ENCODE data around the gene MDK. TPM values are rescaled to one million over a fixed set of nuclear protein-coding genes. Genes with fewer than 3 reads are reported as not detected.
A peak's percentile ranks its signal among the peaks of the same experiment; 100 is the strongest.

Gene MDK
- total RNA-seq, 1 donor from 2014 or later = 93.3 TPM

- Histone ChIP-seq H3K4me3 (no peak overlapping the region), H3K36me3 (no peaks in the 10 kb centered on the region), H3K9me3 (no peaks in the 10 kb centered on the region), H3K27ac (no peak overlapping the region), H3K4me1 (peaks cover 12 to 17% of the 10 kb centered on the region in 2 donors), H3K27me3 (peaks cover 23% of the 10 kb centered on the region)
- DNase-seq (ENCODE audit: low spot score in 2 of 2) = no peak
- no peak for TF ChIP-seq CTCF (IDR thresholded peaks at IDR 0.05)
- intact Hi-C loops (cut with DNase I) = loop anchor here (10.0 kb wide), 1 partner anchor 228 kb away; the partner anchor contains the start of genes ATG13 and HARBI1
These were observed 5.2 kb downstream of the MDK start for GRCh38 chr11:46386674-46387073.

DNA sequence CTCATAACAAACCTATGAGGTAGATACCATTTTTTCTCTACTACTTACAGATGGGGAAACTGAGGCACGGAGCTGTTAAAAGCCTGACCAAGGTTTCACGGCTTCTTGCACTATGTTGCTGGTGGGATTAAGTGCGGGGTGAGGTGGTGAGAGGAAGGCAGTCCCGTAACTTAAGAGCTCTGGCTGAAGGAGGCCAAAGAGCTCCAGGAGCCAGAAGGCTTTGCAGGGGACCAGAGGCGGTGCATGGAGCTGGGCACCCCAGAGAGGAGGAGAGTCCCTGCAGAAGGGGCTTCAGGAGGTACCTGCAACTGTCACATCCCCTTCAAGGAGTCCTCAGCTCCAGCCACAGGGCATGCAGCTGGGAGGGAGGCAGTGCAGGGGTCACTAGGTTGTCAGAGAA, 6.0 kb downstream of the MDK start:
- no peak for DNase-seq (ENCODE audit: low spot score in 2 of 2)
- Histone ChIP-seq H3K9me3 (no peaks in the 10 kb centered on the region), H3K4me3 (no peak overlapping the region), H3K27me3 (peaks cover 22% of the 10 kb centered on the region), H3K36me3 (no peaks in the 10 kb centered on the region), H3K27ac (no peak overlapping the region), H3K4me1 (peaks cover 10 to 18% of the 10 kb centered on the region in 2 donors)
- TF ChIP-seq CTCF (IDR thresholded peaks at IDR 0.05) = no peak
- intact Hi-C loops (cut with DNase I) = loop anchor here (10.0 kb wide), 1 partner anchor 227 kb away; the partner anchor contains the start of genes ATG13 and HARBI1

- TF ChIP-seq CTCF (IDR thresholded peaks at IDR 0.05) = no peak
- H3K36me3 ChIP-seq = no peaks in the 10 kb centered on the region
- H3K27ac ChIP-seq = no peak overlapping the region
- intact Hi-C loops (cut with DNase I) = loop anchor here (10.0 kb wide), 1 partner anchor 227 kb away; the partner anchor contains the start of genes ATG13 and HARBI1
- peaks cover 14 to 21% of the 10 kb centered on the region in 2 donors for H3K4me1 ChIP-seq
- H3K9me3 ChIP-seq = no peaks in the 10 kb centered on the region
- peaks cover 16% of the 10 kb centered on the region for H3K27me3 ChIP-seq
- no peak for DNase-seq (ENCODE audit: low spot score in 2 of 2)
- H3K4me3 ChIP-seq = no peak overlapping the region
These were observed 6.6 kb downstream of the MDK start for GRCh38 chr11:46387919-46388618.

- TF ChIP-seq CTCF (IDR thresholded peaks at IDR 0.05) = no peak
- Histone ChIP-seq H3K4me3 (no peak overlapping the region), H3K27ac (no peak overlapping the region), H3K4me1 (peaks cover 14 to 21% of the 10 kb centered on the region in 2 donors), H3K27me3 (peaks cover 16% of the 10 kb centered on the region), H3K9me3 (no peaks in the 10 kb centered on the region), H3K36me3 (no peaks in the 10 kb centered on the region)
- intact Hi-C loops (cut with DNase I) = loop anchor here (10.0 kb wide), 1 partner anchor 226 kb away; the partner anchor contains the start of genes ATG13 and HARBI1
- DNase-seq (ENCODE audit: low spot score in 2 of 2) = no peak
These were observed 7.4 kb downstream of the MDK start for GRCh38 chr11:46388619-46389449.

- peak overlapping the region; percentile 7 to 58 for H3K4me3 ChIP-seq
- intact Hi-C loops (cut with DNase I) = loop anchor here (5.0 to 10.0 kb wide), 2 partner anchors 148 to 225 kb away; partner anchors contain the start of genes ATG13 and HARBI1
These were observed 8.2 kb downstream of the MDK start for GRCh38 chr11:46389450-46390330.

More at GRCh38 chr11:46389450-46390330, 8.2 kb downstream of the MDK start:
- Histone ChIP-seq H3K36me3 (no peaks in the 10 kb centered on the region), H3K4me1 (peaks cover 14 to 21% of the 10 kb centered on the region in 2 donors), H3K9me3 (no peaks in the 10 kb centered on the region), H3K27me3 (peaks cover 16% of the 10 kb centered on the region), H3K27ac (no peak overlapping the region)
- peak in 1 of 2 donors; percentile 76 for DNase-seq (ENCODE audit: low spot score in 2 of 2)
- peak; percentile 63 to 83 (median 67) for TF ChIP-seq CTCF (IDR thresholded peaks at IDR 0.05)
